A673 (cell line): ENCODE results near the gene MRNIP.

Experiments used
- EZH2 ChIP-seq: fragments of 200-600 bp; sonication (generic); IDR thresholded peaks from 2 replicates; pipeline ENCODE4 v1.6.1; 2017; ENCODE audit warnings: borderline replicate concordance, low read depth, mild to moderate bottlenecking, mixed read lengths, antibody characterized with exemption, low read length; ENCODE audit not compliant: poor library complexity, severe bottlenecking
- TF ChIP-seq, protein P1 (sequence below): fragments of 300-800, 200-600 bp; sonication (generic); conservative IDR thresholded peaks from 2 replicates; pipeline ENCODE4 v1.5.1; 2017; ENCODE audit warnings: low read depth, mild to moderate bottlenecking, antibody characterized with exemption, low read length, moderate library complexity, mixed read lengths

DNA sequence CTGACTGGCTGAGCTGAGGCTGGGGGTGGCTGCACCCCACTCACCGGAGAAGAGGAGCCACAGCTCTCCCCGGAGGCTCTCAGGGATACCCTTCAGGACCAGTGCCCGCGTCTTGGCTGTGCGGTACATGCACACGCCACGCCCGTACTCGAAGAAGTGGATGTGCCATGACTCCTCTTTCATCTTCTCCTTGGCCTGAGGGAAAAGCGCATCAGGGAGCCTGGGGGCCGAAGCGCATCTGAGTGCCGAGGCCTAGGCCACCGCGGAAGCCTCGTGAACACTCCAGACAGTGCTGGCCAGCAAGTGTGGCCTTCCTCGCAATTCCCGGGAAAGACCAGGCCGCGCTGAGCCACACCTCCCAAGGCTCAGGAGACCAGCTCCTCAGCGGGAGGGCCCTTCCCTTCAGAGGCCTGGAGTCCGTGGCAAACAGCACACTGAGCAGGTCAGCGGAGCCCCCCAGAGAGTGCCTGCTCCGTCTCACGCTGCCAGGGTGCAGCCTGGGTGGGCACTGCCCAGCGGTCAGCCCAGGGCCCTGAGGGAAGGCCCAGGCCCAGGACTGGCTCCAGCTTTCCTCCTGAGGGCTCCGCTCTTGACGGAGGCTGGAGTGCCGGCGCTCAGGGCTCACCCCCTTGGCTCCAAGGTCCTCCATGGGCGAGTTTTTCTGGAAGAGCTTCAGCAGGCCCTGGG is 20.5 kb upstream of the MRNIP start:
- TF ChIP-seq, protein P1, sequence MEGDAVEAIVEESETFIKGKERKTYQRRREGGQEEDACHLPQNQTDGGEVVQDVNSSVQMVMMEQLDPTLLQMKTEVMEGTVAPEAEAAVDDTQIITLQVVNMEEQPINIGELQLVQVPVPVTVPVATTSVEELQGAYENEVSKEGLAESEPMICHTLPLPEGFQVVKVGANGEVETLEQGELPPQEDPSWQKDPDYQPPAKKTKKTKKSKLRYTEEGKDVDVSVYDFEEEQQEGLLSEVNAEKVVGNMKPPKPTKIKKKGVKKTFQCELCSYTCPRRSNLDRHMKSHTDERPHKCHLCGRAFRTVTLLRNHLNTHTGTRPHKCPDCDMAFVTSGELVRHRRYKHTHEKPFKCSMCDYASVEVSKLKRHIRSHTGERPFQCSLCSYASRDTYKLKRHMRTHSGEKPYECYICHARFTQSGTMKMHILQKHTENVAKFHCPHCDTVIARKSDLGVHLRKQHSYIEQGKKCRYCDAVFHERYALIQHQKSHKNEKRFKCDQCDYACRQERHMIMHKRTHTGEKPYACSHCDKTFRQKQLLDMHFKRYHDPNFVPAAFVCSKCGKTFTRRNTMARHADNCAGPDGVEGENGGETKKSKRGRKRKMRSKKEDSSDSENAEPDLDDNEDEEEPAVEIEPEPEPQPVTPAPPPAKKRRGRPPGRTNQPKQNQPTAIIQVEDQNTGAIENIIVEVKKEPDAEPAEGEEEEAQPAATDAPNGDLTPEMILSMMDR, result no peak
- no peak for TF ChIP-seq EZH2
